OCI-LY7 (cell line): Measurements from ENCODE around the gene PLD5. TPM values are rescaled to one million over a fixed set of nuclear protein-coding genes. Genes with fewer than 3 reads are reported as not detected.

Source experiments
- BruUV-seq: library from RNA; stranded (reverse); fragments of 400-500 nt; replicated peaks from 2 replicates; lab custom pipeline; 2021; lab: Mats Ljungman, UMichigan
- CTCF ChIA-PET: fragments of 300-600 bp; sonication (Branson Sonifier 250); formaldehyde crosslinking; loops from one replicate; lab custom pipeline; 2022; ENCODE audit warnings: antibody characterized with exemption; ENCODE audit not compliant: unreplicated experiment; lab: Charles Lee
- POLR2A ChIA-PET: fragments of 300-600 bp; sonication (Branson Sonifier 250); formaldehyde crosslinking; loops from one replicate; lab custom pipeline; 2022; ENCODE audit warnings: antibody characterized with exemption; lab: Charles Lee
- DNase-seq: peaks from one replicate; pipeline ENCODE4 v3.0.0-alpha.2; 2015; ENCODE audit warnings: low spot score
- H2AFZ ChIP-seq: fragments of 200-600 bp; sonication (generic), shearing (Covaris generic); 2 replicates; pipeline ENCODE4 v1.6.1; 2014; ENCODE audit warnings: mild to moderate bottlenecking, antibody characterized with exemption, low read length, moderate library complexity
- H3K27ac ChIP-seq: fragments of 200-600 bp; sonication (generic); 2 replicates; pipeline ENCODE4 v1.5.1; 2014; ENCODE audit warnings: mixed run types, low read depth, mild to moderate bottlenecking, moderate library complexity, low read length, inconsistent platforms; ENCODE audit not compliant: poor library complexity, severe bottlenecking
- H3K36me3 ChIP-seq: fragments of 200-600 bp; sonication (generic); 2 replicates; pipeline ENCODE4 v1.6.1; 2014; ENCODE audit warnings: mild to moderate bottlenecking, antibody characterized with exemption, low read length, moderate library complexity, mixed read lengths; ENCODE audit not compliant: insufficient read depth
- H3K4me1 ChIP-seq: fragments of 200-600 bp; sonication (generic); 2 replicates; pipeline ENCODE4 v1.5.1; 2014; ENCODE audit warnings: mild to moderate bottlenecking, low read length; ENCODE audit not compliant: insufficient read depth, poor library complexity, severe bottlenecking
- H3K4me2 ChIP-seq: fragments of 200-600 bp; sonication (generic); 2 replicates; pipeline ENCODE4 v1.6.1; 2014; ENCODE audit warnings: mild to moderate bottlenecking, low read length
- H3K4me3 ChIP-seq: fragments of 200-600 bp; sonication (generic); 2 replicates; pipeline ENCODE4 v1.5.1; 2014; ENCODE audit warnings: mild to moderate bottlenecking, low read depth, low read length; ENCODE audit not compliant: poor library complexity, severe bottlenecking
- H3K79me2 ChIP-seq: fragments of 200-600 bp; sonication (generic); 2 replicates; pipeline ENCODE4 v1.6.1; 2016; ENCODE audit warnings: low read depth, mild to moderate bottlenecking, low read length, moderate library complexity, mixed read lengths; ENCODE audit not compliant: insufficient read depth
- H3K9me2 ChIP-seq: fragments of 200-600 bp; sonication (generic); 2 replicates; pipeline ENCODE4 v1.6.1; 2016; ENCODE audit warnings: mild to moderate bottlenecking, low read length, mixed read lengths; ENCODE audit not compliant: insufficient read depth
- H3K9me3 ChIP-seq: fragments of 200-600 bp; sonication (generic); 2 replicates; pipeline ENCODE4 v1.6.1; 2014; ENCODE audit warnings: mild to moderate bottlenecking, mixed run types, low read length, mixed read lengths
- H4K20me1 ChIP-seq: fragments of 200-600 bp; sonication (generic); 2 replicates; pipeline ENCODE4 v1.6.1; 2014; ENCODE audit warnings: mild to moderate bottlenecking, antibody characterized with exemption, low read length, moderate library complexity, mixed read lengths; ENCODE audit not compliant: insufficient read depth
- EZH2phosphoT487 ChIP-seq: fragments of 200-600 bp; sonication (generic); IDR thresholded peaks from 2 replicates; pipeline ENCODE4 v1.6.1; 2018; ENCODE audit warnings: low read depth, borderline replicate concordance, mild to moderate bottlenecking, mixed run types, antibody characterized with exemption, low read length, moderate library complexity, mixed read lengths
- intact Hi-C: fragments of 100-400 bp; cut with micrococcal nuclease; formaldehyde crosslinking; loops from one replicate; pipeline ENCODE4 v1.10.0; 2022; ENCODE audit not compliant: unreplicated experiment
- total RNA-seq, 2 experiments: library from RNA; depleted of rRNA in 1 of 2; stranded (reverse); fragments of >200 nt in 1 of 2; shearing (Covaris generic) in 1 of 2; gene quantifications; 2 replicates each; pipeline ENCODE4 v1.2.3, GENCODE V29; 2014 to 2022
- TF ChIP-seq, protein P1 (sequence below): fragments of 200-600 bp; sonication (generic); conservative IDR thresholded peaks from 2 replicates; pipeline ENCODE4 v1.5.1; 2014; ENCODE audit warnings: mild to moderate bottlenecking, antibody characterized with exemption, low read length, moderate library complexity, mixed read lengths

Gene PLD5
- total RNA-seq, 2 experiments from 2014 or later, result not detected

- TF ChIP-seq, protein P1, sequence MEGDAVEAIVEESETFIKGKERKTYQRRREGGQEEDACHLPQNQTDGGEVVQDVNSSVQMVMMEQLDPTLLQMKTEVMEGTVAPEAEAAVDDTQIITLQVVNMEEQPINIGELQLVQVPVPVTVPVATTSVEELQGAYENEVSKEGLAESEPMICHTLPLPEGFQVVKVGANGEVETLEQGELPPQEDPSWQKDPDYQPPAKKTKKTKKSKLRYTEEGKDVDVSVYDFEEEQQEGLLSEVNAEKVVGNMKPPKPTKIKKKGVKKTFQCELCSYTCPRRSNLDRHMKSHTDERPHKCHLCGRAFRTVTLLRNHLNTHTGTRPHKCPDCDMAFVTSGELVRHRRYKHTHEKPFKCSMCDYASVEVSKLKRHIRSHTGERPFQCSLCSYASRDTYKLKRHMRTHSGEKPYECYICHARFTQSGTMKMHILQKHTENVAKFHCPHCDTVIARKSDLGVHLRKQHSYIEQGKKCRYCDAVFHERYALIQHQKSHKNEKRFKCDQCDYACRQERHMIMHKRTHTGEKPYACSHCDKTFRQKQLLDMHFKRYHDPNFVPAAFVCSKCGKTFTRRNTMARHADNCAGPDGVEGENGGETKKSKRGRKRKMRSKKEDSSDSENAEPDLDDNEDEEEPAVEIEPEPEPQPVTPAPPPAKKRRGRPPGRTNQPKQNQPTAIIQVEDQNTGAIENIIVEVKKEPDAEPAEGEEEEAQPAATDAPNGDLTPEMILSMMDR, result no peak
- TF ChIP-seq EZH2phosphoT487, result no peak
These were observed 443.1 kb downstream of the PLD5 start for GRCh38 chr1:242081446-242081845.

GRCh38 chr1:242065813-242066212 is 458.7 kb downstream of the PLD5 start:
- Histone ChIP-seq H3K4me3 (no peak overlapping the region), H3K36me3 (no peaks in the 10 kb centered on the region), H3K4me1 (no peaks in the 10 kb centered on the region), H3K4me2 (no peak overlapping the region), H3K27ac (no peak overlapping the region), H4K20me1 (no peaks in the 10 kb centered on the region), H3K9me3 (no peaks in the 10 kb centered on the region), H2AFZ (no peak overlapping the region), H3K9me2 (no peaks in the 10 kb centered on the region), H3K79me2 (no peaks in the 10 kb centered on the region)
- no peak for DNase-seq
- TF ChIP-seq, protein P1, result no peak
- no peak for TF ChIP-seq EZH2phosphoT487
- no TSS peak for BruUV-seq
- CTCF ChIA-PET, result no interaction called here
- POLR2A ChIA-PET, result interaction anchor here (0.5 to 1.5 kb wide), 3 partner anchors 11 to 103 kb away, joined by 3 to 5 read pairs (median 4); no protein-coding TSS in a partner anchor
- intact Hi-C loops, result no loop called here

More at GRCh38 chr1:242081446-242081845, 443.1 kb downstream of the PLD5 start:
- ChIA-PET CTCF (no interaction called here), POLR2A (no interaction called here)
- Histone ChIP-seq H3K27ac (no peak overlapping the region), H2AFZ (no peak overlapping the region), H3K4me1 (no peaks in the 10 kb centered on the region), H3K4me3 (no peak overlapping the region), H3K36me3 (no peaks in the 10 kb centered on the region), H3K79me2 (no peaks in the 10 kb centered on the region), H3K9me2 (no peaks in the 10 kb centered on the region), H3K4me2 (no peak overlapping the region), H4K20me1 (no peaks in the 10 kb centered on the region), H3K9me3 (no peaks in the 10 kb centered on the region)
- intact Hi-C loops, result no loop called here
- DNase-seq, result no peak
- BruUV-seq, result no TSS peak

DNA sequence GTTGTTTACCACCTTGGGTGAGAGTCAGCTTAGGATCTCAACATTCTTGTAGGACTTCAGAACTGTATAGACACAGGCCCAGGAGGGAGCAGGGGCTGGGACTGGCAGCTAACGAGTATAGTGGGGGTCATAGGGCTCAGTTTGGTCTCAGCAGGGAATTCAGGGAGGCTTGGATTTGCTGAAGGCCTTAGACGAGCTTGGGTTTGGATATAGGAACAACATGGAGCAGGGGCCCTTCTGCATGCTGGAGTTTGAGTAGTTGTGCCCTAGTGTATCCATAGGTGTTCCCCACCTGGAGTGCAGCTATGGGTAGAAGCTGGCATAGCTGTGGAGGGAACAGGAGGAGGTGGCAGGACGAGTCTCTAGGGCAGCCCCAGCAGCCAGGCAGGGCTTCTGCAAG is 462.2 kb downstream of the PLD5 start:
- Histone ChIP-seq H3K36me3 (no peaks in the 10 kb centered on the region), H3K27ac (no peak overlapping the region), H3K4me1 (no peaks in the 10 kb centered on the region), H3K79me2 (no peaks in the 10 kb centered on the region), H3K9me3 (no peaks in the 10 kb centered on the region), H4K20me1 (no peaks in the 10 kb centered on the region), H3K4me2 (no peak overlapping the region), H2AFZ (no peak overlapping the region), H3K9me2 (no peaks in the 10 kb centered on the region), H3K4me3 (no peak overlapping the region)
- intact Hi-C loops, result no loop called here
- TF ChIP-seq, protein P1, result no peak
- TF ChIP-seq EZH2phosphoT487, result no peak
- ChIA-PET POLR2A (interaction anchor here (0.6 kb wide), 1 partner anchor 224 kb away, joined by 3 read pairs; no protein-coding TSS in a partner anchor), CTCF (no interaction called here)
- DNase-seq, result no peak
- BruUV-seq, result no TSS peak
